HepG2 (cell line): ENCODE data around the gene BRAF. TPM values are rescaled to one million over a fixed set of nuclear protein-coding genes. Genes with fewer than 3 reads are reported as not detected.
A peak's percentile ranks its signal among the peaks of the same experiment; 100 is the strongest.

ENCODE experiments used
- CSRNP2 ChIP-seq: sonication (generic); formaldehyde crosslinking; conservative IDR thresholded peaks from 2 replicates; pipeline ENCODE4 v1.8.0; 2022; ENCODE audit warnings: low read depth, missing genetic modification reagents
- ESRRA ChIP-seq: sonication (generic); formaldehyde crosslinking; IDR thresholded peaks from 2 replicates; pipeline ENCODE4 v1.5.1; 2020; ENCODE audit warnings: mild to moderate bottlenecking, low read depth, missing genetic modification reagents
- ETV5 ChIP-seq: IDR thresholded peaks from 2 replicates; pipeline ENCODE4 v1.6.1; 2018; ENCODE audit warnings: missing biosample characterization, missing genetic modification reagents, inconsistent platforms, borderline replicate concordance
- HBP1 ChIP-seq: IDR thresholded peaks from 2 replicates; pipeline ENCODE4 v1.6.1; 2016; ENCODE audit warnings: low read depth, control low read depth
- LCORL ChIP-seq, 2 experiments: fragments of 450-650 bp in 1 of 2; sonication (generic) in 1 of 2; formaldehyde crosslinking in 1 of 2; IDR thresholded peaks; 2 replicates each; pipeline versions ENCODE4 v1.5.0 to v1.6.1; 2017 to 2020; ENCODE audit warnings: antibody characterized with exemption in 1 of 2, missing genetic modification reagents in 1 of 2
- MBNL3 ChIP-seq: fragments of 250-450 bp; sonication (Bioruptor Pico); conservative IDR thresholded peaks from 2 replicates; pipeline ENCODE4 v1.8.0; 2022; ENCODE audit warnings: mild to moderate bottlenecking, inconsistent platforms
- POGK ChIP-seq: sonication (generic); formaldehyde crosslinking; conservative IDR thresholded peaks from 2 replicates; pipeline ENCODE4 v1.8.0; 2022; ENCODE audit warnings: mild to moderate bottlenecking, moderate library complexity, missing genetic modification reagents
- ZBTB34 ChIP-seq: sonication (generic); formaldehyde crosslinking; IDR thresholded peaks from 2 replicates; pipeline ENCODE4 v1.8.0; 2022; ENCODE audit warnings: mild to moderate bottlenecking, missing genetic modification reagents
- ZFY ChIP-seq: sonication (generic); formaldehyde crosslinking; IDR thresholded peaks from 2 replicates; pipeline ENCODE4 v1.4.0; 2020; ENCODE audit warnings: missing genetic modification reagents
- ZKSCAN5 ChIP-seq: sonication (generic); formaldehyde crosslinking; IDR thresholded peaks from 2 replicates; pipeline ENCODE4 v1.5.1; 2020; ENCODE audit warnings: mild to moderate bottlenecking, missing genetic modification reagents
- ZNF335 ChIP-seq: sonication (generic); formaldehyde crosslinking; IDR thresholded peaks from 2 replicates; pipeline ENCODE4 v1.4.0; 2020; ENCODE audit warnings: missing genetic modification reagents
- ZSCAN12 ChIP-seq: sonication (generic); formaldehyde crosslinking; IDR thresholded peaks from 2 replicates; pipeline ENCODE4 v1.9.0; 2021; ENCODE audit warnings: mild to moderate bottlenecking, missing genetic modification reagents
- ZSCAN22 ChIP-seq: sonication (generic); formaldehyde crosslinking; IDR thresholded peaks from 2 replicates; pipeline ENCODE4 v1.4.0; 2020; ENCODE audit warnings: mild to moderate bottlenecking, missing genetic modification reagents
- polyA plus RNA-seq, 8 experiments: library from polyadenylated mRNA; depleted of rRNA in 3 of 8; stranded (reverse) in 7 of 8; unstranded in 1 of 8; fragments of >200 nt; fragmentation: Illumina TruSeq in 4 of 8; extraction: Trizol in 4 of 8; gene quantifications; 2 replicates each; pipeline versions ENCODE4 v1.2.1 to v1.2.3, GENCODE V29; 2011 to 2016; ENCODE audit warnings: low read depth in 4 of 8, missing spikeins in 1 of 8, mixed read lengths in 1 of 8; ENCODE audit not compliant: insufficient read depth in 1 of 8
- total RNA-seq, 5 experiments: library from RNA; depleted of rRNA; stranded (reverse); fragments of >200 nt; fragmentation: Illumina TruSeq; extraction: Trizol; gene quantifications; 2 replicates each; pipeline ENCODE4 v1.2.3, GENCODE V29; 2016; ENCODE audit warnings: low read depth in 1 of 5
- TF ChIP-seq, protein P1 (sequence below): sonication (generic); formaldehyde crosslinking; IDR thresholded peaks from 2 replicates; pipeline ENCODE4 v1.5.1; 2020; ENCODE audit warnings: missing genetic modification reagents, mild to moderate bottlenecking, borderline replicate concordance
- TF ChIP-seq, protein P2 (sequence below): sonication (generic); formaldehyde crosslinking; IDR thresholded peaks from 2 replicates; pipeline ENCODE4 v1.8.1; 2022; ENCODE audit warnings: mild to moderate bottlenecking, missing genetic modification reagents
- TF ChIP-seq, protein P3 (sequence below): sonication (generic); formaldehyde crosslinking; IDR thresholded peaks from 2 replicates; pipeline ENCODE4 v1.9.0; 2021; ENCODE audit warnings: missing genetic modification reagents, mild to moderate bottlenecking, borderline replicate concordance

The BRAF gene
- total and polyA plus RNA-seq, 2 of the 13 experiments (the other 11 are each of a cell fraction or from before 2014, with no cell fraction given): 12.5 to 13.4 TPM

- TF ChIP-seq HBP1 (CRISPR knock-in tag) (0 out of 2 replicates have a peak, but pooled peaks have one; percentile 24), MBNL3 (CRISPR knock-in tag) (no peak), ETV5 (CRISPR knock-in tag) (peak; percentile 33; the same call in 1 of the 2 replicates), CSRNP2 (no peak), ESRRA (CRISPR knock-in tag) (peak; percentile 82; the same call in 1 of the 2 replicates), ZFY (CRISPR knock-in tag) (peak; percentile 40; the same call in 1 of the 2 replicates), ZSCAN22 (CRISPR knock-in tag) (no peak), POGK (CRISPR knock-in tag) (peak; percentile 63; the same call in 1 of the 2 replicates), ZNF335 (CRISPR knock-in tag) (0 out of 2 replicates have a peak, but pooled peaks have one; percentile 47), ZBTB34 (CRISPR knock-in tag) (no peak), ZSCAN12 (CRISPR knock-in tag) (no peak), ZKSCAN5 (no peak), LCORL (IDR thresholded peaks at IDR 0.05) (no peak), LCORL (CRISPR knock-in tag; IDR thresholded peaks at IDR 0.05) (peak; percentile 75)
- TF ChIP-seq, protein P1, sequence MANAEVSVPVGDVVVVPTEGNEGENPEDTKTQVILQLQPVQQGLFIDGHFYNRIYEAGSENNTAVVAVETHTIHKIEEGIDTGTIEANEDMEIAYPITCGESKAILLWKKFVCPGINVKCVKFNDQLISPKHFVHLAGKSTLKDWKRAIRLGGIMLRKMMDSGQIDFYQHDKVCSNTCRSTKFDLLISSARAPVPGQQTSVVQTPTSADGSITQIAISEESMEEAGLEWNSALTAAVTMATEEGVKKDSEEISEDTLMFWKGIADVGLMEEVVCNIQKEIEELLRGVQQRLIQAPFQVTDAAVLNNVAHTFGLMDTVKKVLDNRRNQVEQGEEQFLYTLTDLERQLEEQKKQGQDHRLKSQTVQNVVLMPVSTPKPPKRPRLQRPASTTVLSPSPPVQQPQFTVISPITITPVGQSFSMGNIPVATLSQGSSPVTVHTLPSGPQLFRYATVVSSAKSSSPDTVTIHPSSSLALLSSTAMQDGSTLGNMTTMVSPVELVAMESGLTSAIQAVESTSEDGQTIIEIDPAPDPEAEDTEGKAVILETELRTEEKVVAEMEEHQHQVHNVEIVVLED (CRISPR knock-in tag): no peak
- TF ChIP-seq, protein P2, sequence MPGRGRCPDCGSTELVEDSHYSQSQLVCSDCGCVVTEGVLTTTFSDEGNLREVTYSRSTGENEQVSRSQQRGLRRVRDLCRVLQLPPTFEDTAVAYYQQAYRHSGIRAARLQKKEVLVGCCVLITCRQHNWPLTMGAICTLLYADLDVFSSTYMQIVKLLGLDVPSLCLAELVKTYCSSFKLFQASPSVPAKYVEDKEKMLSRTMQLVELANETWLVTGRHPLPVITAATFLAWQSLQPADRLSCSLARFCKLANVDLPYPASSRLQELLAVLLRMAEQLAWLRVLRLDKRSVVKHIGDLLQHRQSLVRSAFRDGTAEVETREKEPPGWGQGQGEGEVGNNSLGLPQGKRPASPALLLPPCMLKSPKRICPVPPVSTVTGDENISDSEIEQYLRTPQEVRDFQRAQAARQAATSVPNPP (CRISPR knock-in tag): no peak
- TF ChIP-seq, protein P3, sequence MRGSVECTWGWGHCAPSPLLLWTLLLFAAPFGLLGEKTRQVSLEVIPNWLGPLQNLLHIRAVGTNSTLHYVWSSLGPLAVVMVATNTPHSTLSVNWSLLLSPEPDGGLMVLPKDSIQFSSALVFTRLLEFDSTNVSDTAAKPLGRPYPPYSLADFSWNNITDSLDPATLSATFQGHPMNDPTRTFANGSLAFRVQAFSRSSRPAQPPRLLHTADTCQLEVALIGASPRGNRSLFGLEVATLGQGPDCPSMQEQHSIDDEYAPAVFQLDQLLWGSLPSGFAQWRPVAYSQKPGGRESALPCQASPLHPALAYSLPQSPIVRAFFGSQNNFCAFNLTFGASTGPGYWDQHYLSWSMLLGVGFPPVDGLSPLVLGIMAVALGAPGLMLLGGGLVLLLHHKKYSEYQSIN (CRISPR knock-in tag): no peak
Observed at GRCh38 chr7:140972876-140973829, 48.4 kb upstream of the BRAF start (continued).
